T-helper 2 cell treated with Interferon-gamma antibody and Interleukin-4, amounts not matched to agents 5 μg/mL and 100 μg/mL, for 36 hours (primary cell): ENCODE data around the gene ATP6V0C.

Experiments used
- DNase-seq: peaks from one replicate; pipeline ENCODE4 v3.0.0; 2021; ENCODE audit warnings: low spot score
- H3K27ac Mint-ChIP-seq: one replicate; pipeline ENCODE4 v1.8.0; 2021; ENCODE audit warnings: mild to moderate bottlenecking, mixed read lengths
- H3K27me3 Mint-ChIP-seq: one replicate; pipeline ENCODE4 v1.8.0; 2021; ENCODE audit warnings: low read depth, mixed read lengths
- H3K36me3 Mint-ChIP-seq: one replicate; pipeline ENCODE4 v1.8.0; 2021; ENCODE audit warnings: low read depth, mixed read lengths
- H3K4me1 Mint-ChIP-seq: one replicate; pipeline ENCODE4 v1.8.0; 2021; ENCODE audit warnings: low read depth, mixed read lengths
- H3K4me3 Mint-ChIP-seq: one replicate; pipeline ENCODE4 v1.8.0; 2022; ENCODE audit warnings: mild to moderate bottlenecking, moderate library complexity, mixed read lengths
- H3K9me3 Mint-ChIP-seq: one replicate; pipeline ENCODE4 v1.8.0; 2021; ENCODE audit warnings: mixed read lengths

ATP6V0C gene

GRCh38 chr16:2493605-2494004 is 20.1 kb upstream of the ATP6V0C start:
- Mint-ChIP-seq H3K27me3 (no peaks in the 10 kb centered on the region), H3K9me3 (no peaks in the 10 kb centered on the region), H3K4me3 (no peak overlapping the region), H3K27ac (no peak overlapping the region), H3K36me3 (peaks cover 1% of the 10 kb centered on the region), H3K4me1 (no peaks in the 10 kb centered on the region)
- DNase-seq: no peak

GRCh38 chr16:2494616-2495015 is 19.1 kb upstream of the ATP6V0C start:
- no peak for DNase-seq
- no peaks in the 10 kb centered on the region for H3K27me3 Mint-ChIP-seq
- H3K9me3 Mint-ChIP-seq: no peaks in the 10 kb centered on the region
- no peak overlapping the region for H3K27ac Mint-ChIP-seq
- H3K4me3 Mint-ChIP-seq: no peak overlapping the region
- peaks cover 1% of the 10 kb centered on the region for H3K36me3 Mint-ChIP-seq
- H3K4me1 Mint-ChIP-seq: no peaks in the 10 kb centered on the region

GRCh38 chr16:2495041-2495440 is 18.7 kb upstream of the ATP6V0C start:
- no peak for DNase-seq

GRCh38 chr16:2496223-2497115 is 17.3 kb upstream of the ATP6V0C start:
- H3K4me1 Mint-ChIP-seq: no peaks in the 10 kb centered on the region
- H3K36me3 Mint-ChIP-seq: peaks cover 1% of the 10 kb centered on the region
- no peak overlapping the region for H3K27ac Mint-ChIP-seq
- no peak overlapping the region for H3K4me3 Mint-ChIP-seq
- no peaks in the 10 kb centered on the region for H3K27me3 Mint-ChIP-seq
- H3K9me3 Mint-ChIP-seq: no peaks in the 10 kb centered on the region
- no peak for DNase-seq

More at GRCh38 chr16:2495041-2495440, 18.7 kb upstream of the ATP6V0C start:
- Mint-ChIP-seq H3K36me3 (peaks cover 1% of the 10 kb centered on the region), H3K27me3 (no peaks in the 10 kb centered on the region), H3K27ac (no peak overlapping the region), H3K4me1 (no peaks in the 10 kb centered on the region), H3K9me3 (no peaks in the 10 kb centered on the region), H3K4me3 (no peak overlapping the region)

- DNase-seq: no peak
- Mint-ChIP-seq H3K27me3 (no peaks in the 10 kb centered on the region), H3K36me3 (peaks cover 1% of the 10 kb centered on the region), H3K4me3 (no peak overlapping the region), H3K9me3 (no peaks in the 10 kb centered on the region), H3K4me1 (no peaks in the 10 kb centered on the region), H3K27ac (no peak overlapping the region)
These were observed 16.6 kb upstream of the ATP6V0C start for GRCh38 chr16:2497116-2497630.

- no peaks in the 10 kb centered on the region for H3K9me3 Mint-ChIP-seq
- H3K27ac Mint-ChIP-seq: no peak overlapping the region
- no peaks in the 10 kb centered on the region for H3K4me1 Mint-ChIP-seq
- H3K4me3 Mint-ChIP-seq: no peak overlapping the region
- H3K27me3 Mint-ChIP-seq: no peaks in the 10 kb centered on the region
- H3K36me3 Mint-ChIP-seq: peaks cover 1% of the 10 kb centered on the region
- no peak for DNase-seq
These were observed 15.9 kb upstream of the ATP6V0C start for GRCh38 chr16:2497695-2498484.

- Mint-ChIP-seq H3K4me3 (no peak overlapping the region), H3K27me3 (no peaks in the 10 kb centered on the region), H3K27ac (no peak overlapping the region), H3K36me3 (peaks cover 1% of the 10 kb centered on the region), H3K4me1 (no peaks in the 10 kb centered on the region), H3K9me3 (no peaks in the 10 kb centered on the region)
- DNase-seq: no peak
These were observed 15.1 kb upstream of the ATP6V0C start for GRCh38 chr16:2498531-2499253.

GRCh38 chr16:2499454-2499853 is 14.3 kb upstream of the ATP6V0C start:
- H3K4me3 Mint-ChIP-seq: no peak overlapping the region
- H3K27me3 Mint-ChIP-seq: no peaks in the 10 kb centered on the region
- no peaks in the 10 kb centered on the region for H3K4me1 Mint-ChIP-seq
- no peak overlapping the region for H3K27ac Mint-ChIP-seq
- no peaks in the 10 kb centered on the region for H3K9me3 Mint-ChIP-seq
- no peak for DNase-seq
- H3K36me3 Mint-ChIP-seq: peaks cover 1% of the 10 kb centered on the region

- H3K36me3 Mint-ChIP-seq: peaks cover 1% of the 10 kb centered on the region
- no peaks in the 10 kb centered on the region for H3K4me1 Mint-ChIP-seq
- H3K9me3 Mint-ChIP-seq: no peaks in the 10 kb centered on the region
These were observed 13.8 kb upstream of the ATP6V0C start for GRCh38 chr16:2499890-2500429.

GRCh38 chr16:2500430-2500917 is 13.3 kb upstream of the ATP6V0C start:
- Mint-ChIP-seq H3K9me3 (no peaks in the 10 kb centered on the region), H3K27me3 (no peaks in the 10 kb centered on the region), H3K27ac (no peak overlapping the region)

More at GRCh38 chr16:2499890-2500429, 13.8 kb upstream of the ATP6V0C start:
- no peak for DNase-seq
- no peaks in the 10 kb centered on the region for H3K27me3 Mint-ChIP-seq
- H3K4me3 Mint-ChIP-seq: no peak overlapping the region
- H3K27ac Mint-ChIP-seq: no peak overlapping the region

GRCh38 chr16:2500918-2501750 is 12.6 kb upstream of the ATP6V0C start:
- peak; percentile 64 for DNase-seq
- H3K36me3 Mint-ChIP-seq: peaks cover 1% of the 10 kb centered on the region
- no peak overlapping the region for H3K27ac Mint-ChIP-seq
- H3K4me1 Mint-ChIP-seq: no peaks in the 10 kb centered on the region
- H3K27me3 Mint-ChIP-seq: no peaks in the 10 kb centered on the region
- H3K9me3 Mint-ChIP-seq: no peaks in the 10 kb centered on the region
- no peak overlapping the region for H3K4me3 Mint-ChIP-seq

More at GRCh38 chr16:2500430-2500917, 13.3 kb upstream of the ATP6V0C start:
- Mint-ChIP-seq H3K36me3 (peaks cover 1% of the 10 kb centered on the region), H3K4me1 (no peaks in the 10 kb centered on the region), H3K4me3 (no peak overlapping the region)
- no peak for DNase-seq

GRCh38 chr16:2501946-2502895 is 11.5 kb upstream of the ATP6V0C start:
- Mint-ChIP-seq H3K27ac (no peak overlapping the region), H3K27me3 (no peaks in the 10 kb centered on the region), H3K4me3 (no peak overlapping the region), H3K36me3 (peaks cover 1% of the 10 kb centered on the region), H3K9me3 (no peaks in the 10 kb centered on the region), H3K4me1 (no peaks in the 10 kb centered on the region)
- no peak for DNase-seq
